ENCODE results near the gene RTEL1.

Gene RTEL1

DNA sequence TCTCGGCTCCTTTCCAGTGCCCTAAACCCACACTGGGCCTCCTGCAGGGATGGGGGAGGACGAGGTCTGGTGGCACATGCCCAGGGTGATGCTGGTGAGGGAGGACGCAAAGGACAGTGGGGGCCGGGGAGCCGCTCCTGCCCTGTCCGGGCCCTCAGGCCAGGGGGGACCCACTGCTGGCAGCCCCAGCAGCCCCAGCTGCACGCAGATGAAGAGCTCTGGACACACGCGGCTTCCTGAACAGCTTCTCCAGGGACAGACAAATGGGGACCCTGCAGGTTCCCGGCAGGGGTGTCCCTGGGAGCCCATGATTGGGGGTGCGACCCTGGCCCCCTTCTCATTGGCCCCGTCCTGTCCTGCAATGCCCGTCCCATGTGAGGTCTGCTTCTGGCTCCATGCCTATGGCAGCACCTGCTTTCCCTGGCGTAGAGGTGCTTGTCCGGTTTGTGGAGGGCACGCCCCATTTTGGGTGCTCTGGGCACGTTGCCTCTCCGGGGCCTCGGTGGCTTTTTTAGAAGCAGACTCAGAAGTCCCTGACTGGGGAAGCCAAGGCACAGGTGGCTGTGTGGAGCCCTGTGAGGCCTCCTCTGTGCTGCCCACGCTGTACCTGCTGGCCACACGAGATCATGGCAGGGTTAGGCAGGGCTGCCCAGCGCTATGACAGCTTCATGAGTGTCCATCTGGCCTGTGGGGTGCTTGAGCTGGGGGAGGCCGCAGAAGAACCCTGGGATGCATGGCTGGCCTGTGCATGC, 22.9 kb downstream of the RTEL1 start:
- no peaks in the 10 kb centered on the region for H3K27me3 ChIP-seq (replicated peaks; ENCODE audit: insufficient read depth, low read length)
- H3K9ac ChIP-seq (ENCODE audit: low read length) = no peak overlapping the region
- no peak overlapping the region for H3K4me3 ChIP-seq (ENCODE audit: low read length)
- no peak overlapping the region for H3K27ac ChIP-seq (ENCODE audit: low read length)
- no peak for DNase-seq
- no peaks in the 10 kb centered on the region for H3K9me3 ChIP-seq (replicated peaks; ENCODE audit: insufficient read depth, low read length)
- no peaks in the 10 kb centered on the region for H3F3A ChIP-seq (ENCODE audit: insufficient read depth, low read length)
- H3K36me3 ChIP-seq (replicated peaks; ENCODE audit: insufficient read depth, low read length) = no peaks in the 10 kb centered on the region
- no peaks in the 10 kb centered on the region for H3K4me1 ChIP-seq (ENCODE audit: low read length)
- H3K79me2 ChIP-seq (ENCODE audit: low read length) = no peaks in the 10 kb centered on the region
- TF ChIP-seq, protein P1, sequence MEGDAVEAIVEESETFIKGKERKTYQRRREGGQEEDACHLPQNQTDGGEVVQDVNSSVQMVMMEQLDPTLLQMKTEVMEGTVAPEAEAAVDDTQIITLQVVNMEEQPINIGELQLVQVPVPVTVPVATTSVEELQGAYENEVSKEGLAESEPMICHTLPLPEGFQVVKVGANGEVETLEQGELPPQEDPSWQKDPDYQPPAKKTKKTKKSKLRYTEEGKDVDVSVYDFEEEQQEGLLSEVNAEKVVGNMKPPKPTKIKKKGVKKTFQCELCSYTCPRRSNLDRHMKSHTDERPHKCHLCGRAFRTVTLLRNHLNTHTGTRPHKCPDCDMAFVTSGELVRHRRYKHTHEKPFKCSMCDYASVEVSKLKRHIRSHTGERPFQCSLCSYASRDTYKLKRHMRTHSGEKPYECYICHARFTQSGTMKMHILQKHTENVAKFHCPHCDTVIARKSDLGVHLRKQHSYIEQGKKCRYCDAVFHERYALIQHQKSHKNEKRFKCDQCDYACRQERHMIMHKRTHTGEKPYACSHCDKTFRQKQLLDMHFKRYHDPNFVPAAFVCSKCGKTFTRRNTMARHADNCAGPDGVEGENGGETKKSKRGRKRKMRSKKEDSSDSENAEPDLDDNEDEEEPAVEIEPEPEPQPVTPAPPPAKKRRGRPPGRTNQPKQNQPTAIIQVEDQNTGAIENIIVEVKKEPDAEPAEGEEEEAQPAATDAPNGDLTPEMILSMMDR (IDR thresholded peaks at IDR 0.05; ENCODE audit: low read length) = no peak
- TF ChIP-seq EZH2phosphoT487 (IDR thresholded peaks at IDR 0.05; ENCODE audit: low read length) (no peak), EZH2 (optimal IDR thresholded peaks at IDR 0.05; ENCODE audit: low read depth, low read length) (no peak)
- no peaks in the 10 kb centered on the region for H4K20me1 ChIP-seq (ENCODE audit: insufficient read depth, low read length)
- H3K4me2 ChIP-seq (ENCODE audit: low read depth, low read length) = no peak overlapping the region
- no peaks in the 10 kb centered on the region for H3K9me2 ChIP-seq (replicated peaks; ENCODE audit: insufficient read depth, low read length)
- H2AFZ ChIP-seq (ENCODE audit: low read length) = no peak overlapping the region

DNA sequence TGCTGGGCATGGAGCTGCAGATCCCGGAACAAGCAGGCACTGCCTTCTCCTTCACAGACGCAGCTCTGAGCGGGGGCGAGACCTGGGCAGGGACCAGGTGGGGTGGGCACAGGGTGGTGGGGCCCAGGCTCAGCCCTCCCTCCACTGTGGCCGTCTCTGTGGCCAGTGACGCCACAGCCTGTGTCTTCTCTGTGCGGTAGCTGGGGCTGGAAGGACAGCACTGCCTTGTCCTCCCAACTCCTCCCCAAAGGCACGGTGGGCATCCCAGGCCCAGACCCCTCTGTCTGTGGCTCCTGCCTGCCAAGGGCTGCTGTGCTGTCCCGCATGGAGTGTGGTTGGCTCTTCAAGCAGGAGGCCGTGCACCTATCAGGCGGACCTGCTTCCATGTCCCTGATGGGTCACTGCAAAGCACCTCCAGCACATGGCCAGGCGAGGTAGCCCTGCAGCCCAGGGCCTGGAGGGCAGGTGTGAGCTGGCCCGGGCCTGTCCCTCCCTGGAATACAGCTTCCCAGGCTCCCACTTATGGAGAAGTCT, 23.6 kb downstream of the RTEL1 start:
- H3K4me2 ChIP-seq (ENCODE audit: low read depth, low read length) = no peak overlapping the region
- no peak overlapping the region for H2AFZ ChIP-seq (ENCODE audit: low read length)
- H3K4me1 ChIP-seq (ENCODE audit: low read length) = no peaks in the 10 kb centered on the region
- H4K20me1 ChIP-seq (ENCODE audit: insufficient read depth, low read length) = no peaks in the 10 kb centered on the region
- no peak overlapping the region for H3K4me3 ChIP-seq (ENCODE audit: low read length)
- H3K9ac ChIP-seq (ENCODE audit: low read length) = no peak overlapping the region
- no peak for DNase-seq
- no peaks in the 10 kb centered on the region for H3K27me3 ChIP-seq (replicated peaks; ENCODE audit: insufficient read depth, low read length)
- H3K79me2 ChIP-seq (ENCODE audit: low read length) = no peaks in the 10 kb centered on the region
- TF ChIP-seq, protein P1 (IDR thresholded peaks at IDR 0.05; ENCODE audit: low read length) = no peak
- TF ChIP-seq EZH2phosphoT487 (IDR thresholded peaks at IDR 0.05; ENCODE audit: low read length) (no peak), EZH2 (optimal IDR thresholded peaks at IDR 0.05; ENCODE audit: low read depth, low read length) (no peak)
- no peaks in the 10 kb centered on the region for H3K9me2 ChIP-seq (replicated peaks; ENCODE audit: insufficient read depth, low read length)
- no peaks in the 10 kb centered on the region for H3F3A ChIP-seq (ENCODE audit: insufficient read depth, low read length)
- no peaks in the 10 kb centered on the region for H3K9me3 ChIP-seq (replicated peaks; ENCODE audit: insufficient read depth, low read length)
- no peak overlapping the region for H3K27ac ChIP-seq (ENCODE audit: low read length)
- H3K36me3 ChIP-seq (replicated peaks; ENCODE audit: insufficient read depth, low read length) = no peaks in the 10 kb centered on the region

DNA sequence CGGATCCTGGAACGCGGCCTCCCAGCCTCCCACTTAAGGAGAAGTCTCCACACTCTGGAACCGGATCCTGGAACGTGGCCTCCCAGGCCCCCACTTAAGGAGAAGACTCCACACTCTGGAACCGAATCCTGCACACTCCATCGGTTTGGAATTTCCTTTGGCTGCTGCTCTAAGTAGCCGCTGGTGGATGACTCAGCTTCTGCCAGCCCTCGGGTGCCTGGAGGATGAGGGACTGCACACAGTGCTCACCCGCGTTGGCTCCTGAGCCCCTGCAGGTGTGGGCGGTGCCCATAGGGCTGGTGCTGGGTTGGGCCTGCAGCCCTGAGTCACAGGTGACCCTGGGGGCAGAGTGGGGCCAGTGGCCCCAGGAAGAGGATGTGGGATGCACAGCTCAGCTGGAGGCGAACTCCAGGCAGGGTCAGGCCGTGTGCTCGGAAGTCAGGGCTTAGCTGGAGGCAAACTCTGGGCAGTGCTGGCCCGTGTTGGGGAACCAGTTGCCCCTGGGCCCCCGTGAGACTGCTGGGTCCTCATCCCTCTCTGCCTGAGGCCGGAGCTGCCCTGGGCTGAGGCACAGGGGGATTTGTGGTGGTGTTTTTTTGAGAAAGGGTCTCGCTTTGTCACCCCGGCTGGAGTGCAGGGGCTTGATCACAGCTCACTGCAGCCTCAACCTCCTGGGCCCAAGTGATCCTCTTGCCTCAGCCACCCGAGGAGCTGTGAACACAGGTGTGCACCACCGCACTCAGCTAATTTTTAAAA, 24.4 kb downstream of the RTEL1 start:
- no peaks in the 10 kb centered on the region for H3K4me1 ChIP-seq (ENCODE audit: low read length)
- no peaks in the 10 kb centered on the region for H3K27me3 ChIP-seq (replicated peaks; ENCODE audit: insufficient read depth, low read length)
- no peak overlapping the region for H2AFZ ChIP-seq (ENCODE audit: low read length)
- no peak overlapping the region for H3K4me3 ChIP-seq (ENCODE audit: low read length)
- H3K36me3 ChIP-seq (replicated peaks; ENCODE audit: insufficient read depth, low read length) = no peaks in the 10 kb centered on the region
- H3K9ac ChIP-seq (ENCODE audit: low read length) = no peak overlapping the region
- TF ChIP-seq, protein P1 (IDR thresholded peaks at IDR 0.05; ENCODE audit: low read length) = no peak
- TF ChIP-seq EZH2phosphoT487 (IDR thresholded peaks at IDR 0.05; ENCODE audit: low read length) (no peak), EZH2 (optimal IDR thresholded peaks at IDR 0.05; ENCODE audit: low read depth, low read length) (no peak)
- no peaks in the 10 kb centered on the region for H4K20me1 ChIP-seq (ENCODE audit: insufficient read depth, low read length)
- DNase-seq = no peak
- no peaks in the 10 kb centered on the region for H3K9me3 ChIP-seq (replicated peaks; ENCODE audit: insufficient read depth, low read length)
- no peaks in the 10 kb centered on the region for H3K9me2 ChIP-seq (replicated peaks; ENCODE audit: insufficient read depth, low read length)
- H3K79me2 ChIP-seq (ENCODE audit: low read length) = no peaks in the 10 kb centered on the region
- no peak overlapping the region for H3K27ac ChIP-seq (ENCODE audit: low read length)
- H3K4me2 ChIP-seq (ENCODE audit: low read depth, low read length) = no peak overlapping the region
- H3F3A ChIP-seq (ENCODE audit: insufficient read depth, low read length) = no peaks in the 10 kb centered on the region

All from MM.1S (cell line).